HCT116 (cell line): ENCODE measurements around the gene PRMT5. TPM values are rescaled to one million over a fixed set of nuclear protein-coding genes. Genes with fewer than 3 reads are reported as not detected.
A peak's percentile ranks its signal among the peaks of the same experiment; 100 is the strongest.

Source experiments
- ATAC-seq: fragments of 200-7000 bp; cut with Tn5 transposase; 2 replicates; pipeline ENCODE4 v1.9.1; 2020; ENCODE audit warnings: mild to moderate bottlenecking, moderate library complexity
- BruUV-seq: library from RNA; stranded (reverse); fragments of 400-500 nt; replicated peaks from 2 replicates; lab custom pipeline; 2021; lab: Mats Ljungman, UMichigan
- CTCF ChIA-PET: fragments of 300-600 bp; sonication (Branson Sonifier 250); formaldehyde crosslinking; loops from one replicate; lab custom pipeline; 2021; ENCODE audit warnings: antibody characterized with exemption; lab: Charles Lee
- POLR2A ChIA-PET: fragments of 300-600, 350-600 bp; sonication (Branson Sonifier 250); formaldehyde crosslinking; loops from one replicate; lab custom pipeline; 2021; ENCODE audit warnings: antibody characterized with exemption; lab: Charles Lee
- RAD21 ChIA-PET, 2 experiments: fragments of 300-600 bp; sonication (Branson Sonifier 250); formaldehyde crosslinking; loops; one replicate each; lab custom pipeline; 2023; ENCODE audit warnings: low total read pairs in 2 of 2; ENCODE audit not compliant: uncharacterized antibody in 2 of 2, unreplicated experiment in 2 of 2, low non-redundant PET in 1 of 2; lab: Charles Lee
- DNase-seq: peaks from one replicate; pipeline ENCODE4 v3.0.0-alpha.2; 2010; ENCODE audit warnings: low read depth, low spot score
- H2AFZ ChIP-seq: fragments of 200-600 bp; shearing (Covaris generic), sonication (generic); 2 replicates; pipeline ENCODE4 v1.6.1; 2017; ENCODE audit warnings: low read depth, mixed run types, mixed read lengths, antibody characterized with exemption, low read length; ENCODE audit not compliant: poor library complexity, severe bottlenecking
- H3K27ac ChIP-seq: 2 replicates; pipeline ENCODE4 v1.5.1; 2012; ENCODE audit warnings: low read depth, low read length
- H3K27me3 ChIP-seq: fragments of 200-600 bp; sonication (generic); 2 replicates; pipeline ENCODE4 v1.6.1; 2016; ENCODE audit warnings: mixed run types, low read length, mixed read lengths; ENCODE audit not compliant: insufficient read depth
- H3K36me3 ChIP-seq, 2 experiments: fragments of 200-500 bp in 1 of 2; fragments of 200-600 bp in 1 of 2; sonication (Bioruptor generic) in 1 of 2; sonication (generic) in 1 of 2; 2 replicates each; pipeline versions ENCODE4 v1.5.1 to v1.6.1; 2014 to 2016; ENCODE audit warnings: low read length in 2 of 2, inconsistent platforms in 1 of 2, mixed read lengths in 1 of 2, mixed run types in 1 of 2; ENCODE audit not compliant: insufficient read depth in 2 of 2, control insufficient read depth in 1 of 2
- H3K4me1 ChIP-seq, 2 experiments: fragments of 200-600 bp in 1 of 2; sonication (generic) in 1 of 2; 2 replicates each; pipeline versions ENCODE4 v1.5.1 to v1.6.1; 2012 to 2017; ENCODE audit warnings: low read length in 2 of 2, inconsistent platforms in 1 of 2, mild to moderate bottlenecking in 1 of 2, mixed read lengths in 1 of 2, mixed run types in 1 of 2, moderate library complexity in 1 of 2; ENCODE audit not compliant: insufficient read depth in 2 of 2, control insufficient read depth in 1 of 2
- H3K4me2 ChIP-seq: fragments of 200-600 bp; sonication (generic); 2 replicates; pipeline ENCODE4 v1.6.1; 2017; ENCODE audit warnings: mixed run types, low read length, mixed read lengths
- H3K4me3 ChIP-seq, 2 experiments: fragments of 200-600 bp in 1 of 2; sonication (generic) in 1 of 2; replicated peaks in 1 of 2; 2 replicates each; pipeline ENCODE4 v1.5.1; 2011 to 2016; ENCODE audit warnings: low read length in 2 of 2, control low read depth in 1 of 2, low read depth in 1 of 2, mild to moderate bottlenecking in 1 of 2, mixed read lengths in 1 of 2, mixed run types in 1 of 2
- H3K79me2 ChIP-seq: fragments of 200-600 bp; sonication (generic); 2 replicates; pipeline ENCODE4 v1.6.1; 2017; ENCODE audit warnings: mild to moderate bottlenecking, mixed run types, low read length, moderate library complexity, mixed read lengths; ENCODE audit not compliant: insufficient read depth
- H3K9ac ChIP-seq: fragments of 200-600 bp; sonication (generic); 2 replicates; pipeline ENCODE4 v1.6.1; 2016; ENCODE audit warnings: low read length, mixed read lengths
- H3K9me2 ChIP-seq: fragments of 200-600 bp; sonication (generic), shearing (Covaris generic); 2 replicates; pipeline ENCODE4 v1.6.1; 2017; ENCODE audit warnings: mixed run types, mild to moderate bottlenecking, moderate library complexity; ENCODE audit not compliant: insufficient read depth
- H3K9me3 ChIP-seq, 2 experiments: fragments of 200-500 bp in 1 of 2; fragments of 200-600 bp in 1 of 2; sonication (Bioruptor generic) in 1 of 2; sonication (generic) in 1 of 2; 2 replicates each; pipeline ENCODE4 v1.6.1; 2014 to 2017; ENCODE audit warnings: low read length in 2 of 2, mixed read lengths in 2 of 2, inconsistent platforms in 1 of 2, low read depth in 1 of 2, mild to moderate bottlenecking in 1 of 2, mixed run types in 1 of 2, moderate library complexity in 1 of 2; ENCODE audit not compliant: control insufficient read depth in 1 of 2, insufficient read depth in 1 of 2
- H4K20me1 ChIP-seq: fragments of 200-600 bp; sonication (generic), shearing (Covaris generic); 2 replicates; pipeline ENCODE4 v1.6.1; 2017; ENCODE audit warnings: mixed run types, mild to moderate bottlenecking, moderate library complexity; ENCODE audit not compliant: insufficient read depth
- CBX3 ChIP-seq: IDR thresholded peaks from 2 replicates; pipeline ENCODE4 v1.6.1; 2012; ENCODE audit warnings: low read depth
- EGR1 ChIP-seq: IDR thresholded peaks from 2 replicates; pipeline ENCODE4 v1.6.1; 2012; ENCODE audit warnings: low read depth
- EZH2phosphoT487 ChIP-seq: fragments of 200-600 bp; IDR thresholded peaks from 2 replicates; pipeline ENCODE4 v1.6.1; 2018; ENCODE audit warnings: antibody characterized with exemption, borderline replicate concordance
- POLR2AphosphoS5 ChIP-seq: IDR thresholded peaks from 2 replicates; pipeline ENCODE4 v1.6.1; 2011; ENCODE audit warnings: mild to moderate bottlenecking, low read depth, low read length, moderate library complexity
- RAD21 ChIP-seq: IDR thresholded peaks from 2 replicates; pipeline ENCODE4 v1.6.1; 2012; ENCODE audit warnings: low read depth, mild to moderate bottlenecking
- SIN3A ChIP-seq: IDR thresholded peaks from 2 replicates; pipeline ENCODE4 v1.6.1; 2012; ENCODE audit warnings: low read depth
- SP1 ChIP-seq: IDR thresholded peaks from 2 replicates; pipeline ENCODE4 v1.6.1; 2012; ENCODE audit warnings: low read depth
- TCF7L2 ChIP-seq: IDR thresholded peaks from 2 replicates; pipeline ENCODE4 v1.7.0; 2011; ENCODE audit warnings: borderline replicate concordance, inconsistent platforms; ENCODE audit not compliant: insufficient read depth, insufficient read length; ENCODE audit errors: extremely low read depth
- ZFX ChIP-seq: fragments of 450-650 bp; IDR thresholded peaks from 2 replicates; pipeline ENCODE4 v1.6.1; 2017
- intact Hi-C: fragments of 100-400 bp; cut with micrococcal nuclease; formaldehyde crosslinking; loops from 2 replicates; pipeline ENCODE4 v1.10.0; 2022
- total RNA-seq: library from RNA; stranded (reverse); gene quantifications from one replicate; pipeline ENCODE4 v1.2.1, GENCODE V29; 2021; ENCODE audit not compliant: unreplicated experiment
- TF ChIP-seq, protein P1 (sequence below): IDR thresholded peaks from 2 replicates; pipeline ENCODE4 v1.6.1; 2011; ENCODE audit warnings: mild to moderate bottlenecking, low read length, moderate library complexity; ENCODE audit not compliant: insufficient replicate concordance; ENCODE audit errors: extremely low read depth
- TF ChIP-seq, protein P2 (sequence below): IDR thresholded peaks from 2 replicates; pipeline ENCODE4 v1.6.1; 2012

PRMT5 gene
- total RNA-seq, 1 experiment from 2014 or later: 186 TPM

DNA sequence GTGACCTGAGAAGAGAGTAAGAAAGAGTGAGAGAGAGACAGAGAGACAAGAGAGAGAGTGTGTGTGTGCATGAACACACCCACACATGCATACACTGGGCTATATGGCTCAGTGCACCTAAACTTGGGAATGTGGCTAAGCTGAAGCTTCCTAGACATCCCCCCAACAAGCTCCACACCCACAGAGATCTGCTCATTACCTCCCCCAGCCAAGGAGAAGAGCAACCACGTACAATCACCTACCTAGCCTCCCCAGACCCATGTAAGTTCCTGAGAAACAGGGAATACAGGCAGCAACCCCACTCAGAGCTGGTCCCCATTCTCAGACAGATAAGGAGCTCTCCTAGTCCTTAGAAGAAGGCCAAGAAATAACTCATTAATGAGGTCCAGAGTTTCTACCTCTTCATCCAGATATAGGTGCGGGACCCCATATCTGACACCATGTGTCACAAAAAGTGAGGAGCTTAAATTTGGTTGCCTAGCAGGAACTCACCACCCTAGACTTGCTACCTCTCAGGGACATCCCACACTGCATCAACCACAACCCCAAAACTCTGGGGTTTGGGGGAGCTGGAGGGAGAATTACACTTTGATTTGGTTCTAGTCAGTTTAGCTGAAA, 43.2 kb upstream of the PRMT5 start:
- H3K79me2 ChIP-seq: peaks cover 7% of the 10 kb centered on the region
- H3K27me3 ChIP-seq: no peaks in the 10 kb centered on the region
- CTCF ChIA-PET: interaction anchor here (0.8 to 5.2 kb wide), 6 partner anchors 10 to 96 kb away, joined by 3 to 30 read pairs (median 10); partner anchors contain the start of genes AJUBA, CDH24 and PRMT5
- RAD21 ChIA-PET: interaction anchor here (1.2 to 1.5 kb wide), 2 partner anchors 14 to 86 kb away, joined by 3 to 4 read pairs; no protein-coding TSS in a partner anchor
- intact Hi-C loops: no loop called here
- BruUV-seq: TSS peak; percentile 27
- no peak for TF ChIP-seq RAD21
- TF ChIP-seq SIN3A: no peak
- no peak for TF ChIP-seq ZFX
- TF ChIP-seq, protein P1, sequence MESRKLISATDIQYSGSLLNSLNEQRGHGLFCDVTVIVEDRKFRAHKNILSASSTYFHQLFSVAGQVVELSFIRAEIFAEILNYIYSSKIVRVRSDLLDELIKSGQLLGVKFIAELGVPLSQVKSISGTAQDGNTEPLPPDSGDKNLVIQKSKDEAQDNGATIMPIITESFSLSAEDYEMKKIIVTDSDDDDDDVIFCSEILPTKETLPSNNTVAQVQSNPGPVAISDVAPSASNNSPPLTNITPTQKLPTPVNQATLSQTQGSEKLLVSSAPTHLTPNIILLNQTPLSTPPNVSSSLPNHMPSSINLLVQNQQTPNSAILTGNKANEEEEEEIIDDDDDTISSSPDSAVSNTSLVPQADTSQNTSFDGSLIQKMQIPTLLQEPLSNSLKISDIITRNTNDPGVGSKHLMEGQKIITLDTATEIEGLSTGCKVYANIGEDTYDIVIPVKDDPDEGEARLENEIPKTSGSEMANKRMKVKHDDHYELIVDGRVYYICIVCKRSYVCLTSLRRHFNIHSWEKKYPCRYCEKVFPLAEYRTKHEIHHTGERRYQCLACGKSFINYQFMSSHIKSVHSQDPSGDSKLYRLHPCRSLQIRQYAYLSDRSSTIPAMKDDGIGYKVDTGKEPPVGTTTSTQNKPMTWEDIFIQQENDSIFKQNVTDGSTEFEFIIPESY: no peak
- TF ChIP-seq SP1: no peak
- TF ChIP-seq TCF7L2: no peak
- no peak overlapping the region for H3K27ac ChIP-seq
- peaks cover 26 to 31% of the 10 kb centered on the region in 2 experiments for H3K4me1 ChIP-seq
- H3K4me2 ChIP-seq: no peak overlapping the region
- H3K9me2 ChIP-seq: no peaks in the 10 kb centered on the region
- no peak overlapping the region for H3K4me3 ChIP-seq
- POLR2A ChIA-PET: no interaction called here
- H3K9me3 ChIP-seq: no peaks in the 10 kb centered on the region
- DNase-seq (no peak), ATAC-seq (no peak)
- peaks cover 2 to 35% of the 10 kb centered on the region in 2 experiments; a peak in 2 of 4 replicates for H3K36me3 ChIP-seq
- no peak overlapping the region for H3K9ac ChIP-seq
- no peaks in the 10 kb centered on the region for H4K20me1 ChIP-seq
- no peak overlapping the region for H2AFZ ChIP-seq

DNA sequence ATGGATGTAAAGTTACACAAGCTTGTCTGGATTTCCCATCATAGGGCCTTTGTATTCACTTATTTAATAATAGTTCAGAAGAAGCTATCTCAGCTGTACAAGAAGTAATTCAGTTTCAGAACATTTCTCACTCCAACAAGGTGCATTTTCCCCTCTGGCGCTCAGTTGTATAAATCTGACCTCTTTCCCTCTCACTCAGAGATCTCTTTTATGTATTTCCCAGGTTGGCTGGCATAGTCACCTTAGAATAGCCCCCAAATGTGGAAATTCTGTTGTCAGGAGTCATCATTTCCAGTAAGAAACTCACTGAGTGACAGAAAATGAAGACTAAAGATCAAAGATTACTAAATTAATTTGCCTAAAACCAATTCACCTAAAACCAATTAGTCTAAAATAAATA, 42.0 kb upstream of the PRMT5 start:
- intact Hi-C loops: no loop called here
- no TSS peak for BruUV-seq
- ChIA-PET CTCF (interaction anchor here (0.9 to 5.2 kb wide), 3 partner anchors 8 to 41 kb away, joined by 3 to 30 read pairs (median 17); partner anchors contain the start of gene PRMT5), POLR2A (no interaction called here), RAD21 (no interaction called here)
- H3K79me2 ChIP-seq: no peaks in the 10 kb centered on the region
- H3K4me1 ChIP-seq: peaks cover 14 to 18% of the 10 kb centered on the region in 2 experiments
- no peaks in the 10 kb centered on the region for H3K27me3 ChIP-seq
- H3K9me3 ChIP-seq: no peaks in the 10 kb centered on the region
- H2AFZ ChIP-seq: no peak overlapping the region
- H3K4me3 ChIP-seq: no peak overlapping the region
- DNase-seq (no peak), ATAC-seq (no peak)
- no peaks in the 10 kb centered on the region for H4K20me1 ChIP-seq
- H3K4me2 ChIP-seq: no peak overlapping the region
- no peak overlapping the region for H3K27ac ChIP-seq
- TF ChIP-seq EGR1: no peak
- TF ChIP-seq, protein P2, sequence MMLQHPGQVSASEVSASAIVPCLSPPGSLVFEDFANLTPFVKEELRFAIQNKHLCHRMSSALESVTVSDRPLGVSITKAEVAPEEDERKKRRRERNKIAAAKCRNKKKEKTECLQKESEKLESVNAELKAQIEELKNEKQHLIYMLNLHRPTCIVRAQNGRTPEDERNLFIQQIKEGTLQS: no peak
- TF ChIP-seq POLR2AphosphoS5: no peak
- TF ChIP-seq CBX3: no peak
- TF ChIP-seq EZH2phosphoT487: no peak
- peaks cover 2 to 32% of the 10 kb centered on the region in 2 experiments; a peak in 2 of 4 replicates for H3K36me3 ChIP-seq
- H3K9ac ChIP-seq: no peak overlapping the region
- no peaks in the 10 kb centered on the region for H3K9me2 ChIP-seq
